Activated CD8-positive, alpha-beta memory T cell treated with anti-CD3 and anti-CD28 coated beads for 1 hour (primary cell): ENCODE results near the gene SLC22A5.
A peak's percentile ranks its signal among the peaks of the same experiment; 100 is the strongest.
"Not testable (repeated sequence)": the region's sequence is repeated elsewhere in the genome, so short reads cannot be mapped to it uniquely, and the experiment has no call there.

Source experiments
- DNase-seq, 2 donors: peaks; one replicate each; pipeline ENCODE4 v3.0.0-alpha.2; 2020; ENCODE audit warnings: low read depth in 1 of 2; ENCODE audit errors: extremely low read depth in 1 of 2

SLC22A5 gene

GRCh38 chr5:132425009-132425937 lies 55.8 kb downstream of the SLC22A5 start:
- DNase-seq = peak; percentile 30 to 45

- no peak for DNase-seq
Measured at GRCh38 chr5:132425975-132426524, 56.5 kb downstream of the SLC22A5 start.

- peak in 1 of 2 donors; percentile 33 for DNase-seq
Measured at GRCh38 chr5:132426525-132427138, 57.1 kb downstream of the SLC22A5 start.

GRCh38 chr5:132427281-132428146 lies 58.0 kb downstream of the SLC22A5 start:
- peak in 1 of 2 donors; percentile 28 for DNase-seq

GRCh38 chr5:132428147-132428482 lies 58.6 kb downstream of the SLC22A5 start:
- no peak for DNase-seq

GRCh38 chr5:132428484-132429462 lies 59.3 kb downstream of the SLC22A5 start:
- no peak for DNase-seq

- no peak for DNase-seq
Measured at GRCh38 chr5:132429463-132430440, 60.2 kb downstream of the SLC22A5 start.

- no peak for DNase-seq
Measured at GRCh38 chr5:132430746-132431145, 61.2 kb downstream of the SLC22A5 start.

- no peak for DNase-seq
Measured at GRCh38 chr5:132431632-132432031, 62.1 kb downstream of the SLC22A5 start.

- no peak for DNase-seq
Measured at GRCh38 chr5:132433141-132433540, 63.6 kb downstream of the SLC22A5 start.

- no peak for DNase-seq
Measured at GRCh38 chr5:132434416-132435286, 65.1 kb downstream of the SLC22A5 start.

GRCh38 chr5:132435447-132435846 lies 65.9 kb downstream of the SLC22A5 start:
- no peak for DNase-seq

- no peak for DNase-seq
Measured at GRCh38 chr5:132435886-132436285, 66.4 kb downstream of the SLC22A5 start.

GRCh38 chr5:132436936-132437335 lies 67.4 kb downstream of the SLC22A5 start:
- DNase-seq = no peak

- no peak for DNase-seq
Measured at GRCh38 chr5:132437604-132438266, 68.2 kb downstream of the SLC22A5 start.

- DNase-seq = not testable (repeated sequence)
Measured at GRCh38 chr5:132438267-132438645, 68.7 kb downstream of the SLC22A5 start.

- DNase-seq = no peak
Measured at GRCh38 chr5:132438917-132439316, 69.4 kb downstream of the SLC22A5 start.
